ENCODE measurements around the gene LSAMP.

The LSAMP gene

DNA sequence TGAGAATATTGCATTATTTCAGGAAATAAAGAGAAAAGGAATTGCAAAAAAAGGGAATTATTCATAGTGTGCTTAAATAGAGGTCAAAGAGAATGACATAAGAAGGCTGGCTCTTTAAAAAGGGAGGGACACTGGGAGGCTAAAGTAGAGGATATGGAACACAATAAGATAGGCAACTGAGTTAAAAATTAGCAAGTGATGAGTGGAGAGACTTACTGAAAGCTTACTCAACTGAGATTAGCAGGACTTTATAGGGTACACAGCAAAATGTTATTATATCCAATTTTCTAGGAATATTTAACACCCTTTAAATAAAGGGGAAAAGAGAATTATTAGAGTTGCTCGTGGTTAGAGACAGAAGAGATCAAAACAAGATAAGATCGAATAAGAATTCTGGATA is 375.2 kb downstream of the LSAMP start:
- Histone ChIP-seq H3K9ac (ENCODE audit: low read length) (no peak overlapping the region), H3K27me3 (ENCODE audit: control insufficient read depth, insufficient read depth, low read length) (no peaks in the 10 kb centered on the region)

DNA sequence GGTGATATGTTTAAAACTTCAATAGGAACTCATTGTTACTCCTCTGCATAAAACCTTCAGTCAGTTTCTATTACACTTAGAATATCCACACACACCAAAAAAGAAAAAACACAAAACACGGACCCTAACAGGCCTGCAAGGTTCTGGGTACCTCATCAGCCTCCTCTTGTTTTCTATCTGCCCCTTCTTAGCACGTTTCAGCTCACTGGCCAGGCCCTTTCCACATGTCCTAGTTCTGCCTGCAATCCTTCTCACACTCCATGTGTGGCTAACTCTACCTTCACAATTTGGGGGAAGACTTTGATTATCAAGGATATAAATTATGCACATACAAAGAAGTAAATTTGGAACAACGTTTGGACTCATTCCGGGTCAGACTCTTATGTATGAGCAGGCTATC is 376.3 kb downstream of the LSAMP start:
- no peak overlapping the region for H3K9ac ChIP-seq (ENCODE audit: low read length)
- H3K36me3 ChIP-seq (ENCODE audit: control insufficient read depth, insufficient read depth, low read length), result no peaks in the 10 kb centered on the region

More for the DNA sequence above, 375.2 kb downstream of the LSAMP start:
- Histone ChIP-seq H3K4me3 (ENCODE audit: low read length) (no peak overlapping the region), H3K9me3 (ENCODE audit: control insufficient read depth, low read length) (no peaks in the 10 kb centered on the region), H3K36me3 (ENCODE audit: control insufficient read depth, insufficient read depth, low read length) (no peaks in the 10 kb centered on the region), H3K4me1 (ENCODE audit: control insufficient read depth, insufficient read depth, low read length) (no peaks in the 10 kb centered on the region)

DNA sequence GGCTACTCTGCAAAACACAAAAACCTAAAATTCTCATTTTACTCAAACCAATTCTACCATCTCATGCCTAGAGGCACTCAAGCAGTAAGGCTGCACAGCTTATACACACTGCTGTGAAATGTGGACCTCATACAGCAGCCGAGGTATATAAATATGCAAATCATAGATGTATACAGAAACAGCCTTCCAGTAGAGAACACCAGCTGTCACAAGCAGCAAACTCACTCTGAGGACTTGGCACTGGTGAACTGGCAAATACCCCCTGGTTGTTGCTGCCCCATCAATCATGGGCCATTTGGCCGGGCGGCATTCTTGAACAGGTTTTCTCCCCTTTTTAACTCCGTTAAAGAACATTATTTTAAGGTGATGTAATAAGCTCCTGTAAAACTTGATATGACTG is 378.0 kb downstream of the LSAMP start:
- no peaks in the 10 kb centered on the region for H3K4me1 ChIP-seq (ENCODE audit: control insufficient read depth, insufficient read depth, low read length)
- H3K4me3 ChIP-seq (ENCODE audit: low read length), result no peak overlapping the region
- no peaks in the 10 kb centered on the region for H3K36me3 ChIP-seq (ENCODE audit: control insufficient read depth, insufficient read depth, low read length)
- H3K9ac ChIP-seq (ENCODE audit: low read length), result no peak overlapping the region
- H3K27me3 ChIP-seq (ENCODE audit: control insufficient read depth, insufficient read depth, low read length), result no peaks in the 10 kb centered on the region
- H3K9me3 ChIP-seq (ENCODE audit: control insufficient read depth, low read length), result no peaks in the 10 kb centered on the region

More for the DNA sequence above, 376.3 kb downstream of the LSAMP start:
- Histone ChIP-seq H3K4me3 (ENCODE audit: low read length) (no peak overlapping the region), H3K27me3 (ENCODE audit: control insufficient read depth, insufficient read depth, low read length) (no peaks in the 10 kb centered on the region), H3K9me3 (ENCODE audit: control insufficient read depth, low read length) (no peaks in the 10 kb centered on the region), H3K4me1 (ENCODE audit: control insufficient read depth, insufficient read depth, low read length) (no peaks in the 10 kb centered on the region)

DNA sequence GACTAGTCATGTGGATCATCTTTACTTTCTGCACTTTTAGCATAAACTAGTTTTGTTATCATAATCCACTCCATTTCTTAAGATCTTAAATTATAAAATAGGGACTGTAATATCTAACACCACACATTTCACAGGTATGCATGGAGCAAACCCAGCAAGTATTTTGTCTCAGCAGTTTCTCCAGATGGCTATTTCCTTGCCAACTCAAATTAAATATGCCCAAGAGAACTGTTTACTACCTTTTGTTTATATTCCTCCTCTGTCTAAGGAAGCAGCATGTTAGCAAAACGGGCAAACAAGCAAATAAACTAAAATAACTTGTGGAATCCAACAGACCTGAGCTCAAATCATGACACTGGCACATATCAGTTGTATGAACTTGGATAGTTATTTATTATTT is 379.8 kb downstream of the LSAMP start:
- Histone ChIP-seq H3K27me3 (ENCODE audit: control insufficient read depth, insufficient read depth, low read length) (no peaks in the 10 kb centered on the region), H3K4me1 (ENCODE audit: control insufficient read depth, insufficient read depth, low read length) (no peaks in the 10 kb centered on the region), H3K4me3 (ENCODE audit: low read length) (no peak overlapping the region), H3K9me3 (ENCODE audit: control insufficient read depth, low read length) (no peaks in the 10 kb centered on the region), H3K36me3 (ENCODE audit: control insufficient read depth, insufficient read depth, low read length) (no peaks in the 10 kb centered on the region), H3K9ac (ENCODE audit: low read length) (no peak overlapping the region)

DNA sequence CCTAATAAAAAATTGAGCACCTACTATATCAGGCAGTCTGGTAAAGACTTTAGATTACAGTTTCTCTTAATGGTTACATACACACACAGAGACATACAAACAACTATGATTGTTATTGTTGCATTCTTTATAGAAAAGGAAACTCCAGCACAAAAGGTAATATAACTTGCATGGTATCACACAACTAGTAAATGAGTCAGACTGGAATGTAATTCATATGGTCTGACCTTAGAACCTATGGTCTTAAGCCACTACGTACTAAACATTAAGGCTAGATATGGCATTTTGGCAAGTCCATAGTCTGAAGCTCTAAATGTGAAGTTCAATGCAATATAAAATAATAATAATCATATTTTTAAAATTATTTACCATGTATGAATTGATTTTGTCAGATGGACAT is 380.6 kb downstream of the LSAMP start:
- no peaks in the 10 kb centered on the region for H3K36me3 ChIP-seq (ENCODE audit: control insufficient read depth, insufficient read depth, low read length)
- no peaks in the 10 kb centered on the region for H3K9me3 ChIP-seq (ENCODE audit: control insufficient read depth, low read length)
- no peaks in the 10 kb centered on the region for H3K27me3 ChIP-seq (ENCODE audit: control insufficient read depth, insufficient read depth, low read length)
- no peak overlapping the region for H3K9ac ChIP-seq (ENCODE audit: low read length)
- no peak overlapping the region for H3K4me3 ChIP-seq (ENCODE audit: low read length)
- no peaks in the 10 kb centered on the region for H3K4me1 ChIP-seq (ENCODE audit: control insufficient read depth, insufficient read depth, low read length)

DNA sequence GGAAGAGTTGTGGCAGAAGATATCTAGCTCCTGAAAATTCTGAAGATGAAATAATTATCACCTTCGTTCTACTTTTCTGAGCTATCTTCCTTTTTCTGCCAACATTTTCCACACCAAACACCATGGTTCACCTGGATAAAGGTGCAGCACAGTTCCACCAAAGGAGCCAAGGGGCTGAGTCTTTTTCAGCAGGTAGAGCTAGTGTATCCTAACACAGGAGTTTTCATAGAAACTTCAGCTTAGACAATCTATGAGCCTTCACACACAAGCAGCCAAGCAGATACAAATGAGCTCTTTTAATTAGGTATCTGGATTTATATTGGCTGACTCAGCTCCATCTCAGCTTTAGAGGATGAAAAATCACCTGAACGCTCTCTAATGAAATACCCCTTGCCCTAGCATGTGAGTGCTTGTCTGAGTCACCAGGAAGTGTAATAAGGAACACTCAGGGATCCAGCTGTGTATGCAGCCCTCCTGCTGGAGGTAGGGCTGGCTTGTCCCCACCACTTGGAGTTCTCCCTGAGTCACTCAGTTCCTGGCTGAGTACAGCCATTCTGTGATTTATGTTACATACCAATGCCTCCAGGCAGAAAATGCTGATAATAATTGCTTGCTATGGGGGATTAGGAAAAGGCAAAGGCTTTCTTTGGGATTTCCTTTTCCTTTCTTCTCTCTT is 385.7 kb downstream of the LSAMP start:
- Histone ChIP-seq H3K4me3 (ENCODE audit: low read length) (no peak overlapping the region), H3K4me1 (ENCODE audit: control insufficient read depth, insufficient read depth, low read length) (no peaks in the 10 kb centered on the region), H3K9me3 (ENCODE audit: control insufficient read depth, low read length) (no peaks in the 10 kb centered on the region), H3K9ac (ENCODE audit: low read length) (no peak overlapping the region), H3K36me3 (ENCODE audit: control insufficient read depth, insufficient read depth, low read length) (no peaks in the 10 kb centered on the region), H3K27me3 (ENCODE audit: control insufficient read depth, insufficient read depth, low read length) (no peaks in the 10 kb centered on the region)

DNA sequence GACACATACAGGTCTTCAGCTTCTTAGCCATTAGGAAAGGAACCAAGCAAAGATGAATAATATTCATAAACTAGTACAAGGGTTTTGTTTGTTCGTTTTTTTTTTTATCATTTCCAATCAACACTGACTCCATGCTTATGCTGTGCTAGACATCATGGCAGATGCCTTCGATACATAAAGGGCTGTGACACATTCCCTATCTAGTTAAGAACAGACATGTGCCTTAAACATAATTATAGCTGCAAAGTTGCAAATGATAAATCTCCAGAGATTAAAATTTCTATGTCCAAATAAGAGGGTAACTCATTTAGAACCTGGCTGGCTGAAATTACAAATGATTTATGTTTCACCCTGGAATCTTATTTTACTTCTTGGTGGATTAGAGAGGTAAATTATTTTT is 386.4 kb downstream of the LSAMP start:
- no peak overlapping the region for H3K4me3 ChIP-seq (ENCODE audit: low read length)
- H3K9ac ChIP-seq (ENCODE audit: low read length), result no peak overlapping the region
- no peaks in the 10 kb centered on the region for H3K4me1 ChIP-seq (ENCODE audit: control insufficient read depth, insufficient read depth, low read length)
- H3K9me3 ChIP-seq (ENCODE audit: control insufficient read depth, low read length), result no peaks in the 10 kb centered on the region
- no peaks in the 10 kb centered on the region for H3K36me3 ChIP-seq (ENCODE audit: control insufficient read depth, insufficient read depth, low read length)
- H3K27me3 ChIP-seq (ENCODE audit: control insufficient read depth, insufficient read depth, low read length), result no peaks in the 10 kb centered on the region

DNA sequence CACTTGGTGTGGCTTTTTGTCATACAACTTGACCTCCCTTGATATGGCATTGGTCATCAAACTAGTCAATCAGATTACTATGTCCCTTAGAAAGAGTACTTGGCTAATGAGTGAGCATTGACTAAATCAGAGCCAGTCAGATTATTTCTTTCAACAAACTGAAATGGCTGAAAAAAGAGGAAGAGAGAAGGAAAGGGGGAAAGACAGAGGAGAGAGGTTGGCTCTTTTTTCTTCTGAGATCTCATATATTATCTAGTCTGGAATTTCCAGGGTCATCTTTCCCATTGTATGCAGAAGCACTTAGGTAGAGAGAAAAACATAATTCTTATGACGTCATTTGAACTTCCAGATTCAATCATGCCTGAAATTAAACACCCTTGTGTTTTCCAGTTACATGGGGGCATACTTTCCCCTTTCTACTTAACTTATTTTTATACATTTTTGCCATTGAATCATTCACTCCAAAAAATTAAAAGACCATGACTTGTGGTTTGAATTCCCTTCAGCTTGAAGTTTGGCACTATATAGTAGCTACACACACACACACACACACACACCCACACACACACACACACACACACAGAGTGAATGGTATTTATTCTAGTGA is 387.8 kb downstream of the LSAMP start:
- Histone ChIP-seq H3K27me3 (ENCODE audit: control insufficient read depth, insufficient read depth, low read length) (no peaks in the 10 kb centered on the region), H3K4me1 (ENCODE audit: control insufficient read depth, insufficient read depth, low read length) (no peaks in the 10 kb centered on the region), H3K4me3 (ENCODE audit: low read length) (no peak overlapping the region), H3K9me3 (ENCODE audit: control insufficient read depth, low read length) (no peaks in the 10 kb centered on the region), H3K36me3 (ENCODE audit: control insufficient read depth, insufficient read depth, low read length) (no peaks in the 10 kb centered on the region), H3K9ac (ENCODE audit: low read length) (no peak overlapping the region)

DNA sequence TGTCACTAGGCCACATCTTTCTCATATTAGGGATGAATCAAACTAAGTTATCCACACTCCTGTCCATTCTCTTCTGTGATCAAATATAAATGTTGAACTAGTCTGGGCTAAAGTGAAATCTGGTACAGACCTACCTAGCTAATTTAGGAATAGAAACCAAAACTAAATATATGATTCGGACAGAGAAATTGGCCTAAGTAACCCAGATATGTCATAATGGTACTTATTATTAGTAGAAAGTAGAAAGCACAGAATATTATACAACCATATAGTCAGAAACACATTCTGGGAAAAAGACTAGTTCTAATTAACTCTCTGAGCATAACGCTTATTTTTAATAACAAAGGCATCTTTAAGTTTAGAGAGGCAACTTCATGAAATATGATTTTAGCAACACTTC is 389.0 kb downstream of the LSAMP start:
- H3K9me3 ChIP-seq (ENCODE audit: control insufficient read depth, low read length), result no peaks in the 10 kb centered on the region
- H3K27me3 ChIP-seq (ENCODE audit: control insufficient read depth, insufficient read depth, low read length), result no peaks in the 10 kb centered on the region

DNA sequence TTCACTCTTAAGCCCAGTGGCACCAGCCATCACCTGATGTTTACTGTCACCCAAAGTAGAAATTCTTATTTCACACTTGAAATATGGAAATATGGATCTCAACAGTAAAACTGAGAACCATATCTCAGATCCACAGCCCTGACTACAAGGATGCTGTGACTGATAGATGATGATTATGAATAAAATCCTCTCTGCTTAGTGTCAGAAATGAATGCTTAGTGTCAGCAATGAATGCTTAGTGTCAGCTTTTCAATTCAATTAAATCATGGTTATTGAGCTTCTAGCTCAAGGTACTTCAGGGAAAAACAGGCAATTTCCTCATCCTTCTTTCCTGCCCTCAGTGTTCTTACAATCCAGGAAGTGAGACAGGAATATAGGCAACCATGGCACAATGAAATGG is 392.3 kb downstream of the LSAMP start:
- Histone ChIP-seq H3K9me3 (ENCODE audit: control insufficient read depth, low read length) (no peaks in the 10 kb centered on the region), H3K4me1 (ENCODE audit: control insufficient read depth, insufficient read depth, low read length) (no peaks in the 10 kb centered on the region), H3K9ac (ENCODE audit: low read length) (no peak overlapping the region), H3K4me3 (ENCODE audit: low read length) (no peak overlapping the region), H3K27me3 (ENCODE audit: control insufficient read depth, insufficient read depth, low read length) (no peaks in the 10 kb centered on the region), H3K36me3 (ENCODE audit: control insufficient read depth, insufficient read depth, low read length) (no peaks in the 10 kb centered on the region)

More for the DNA sequence above, 389.0 kb downstream of the LSAMP start:
- Histone ChIP-seq H3K4me1 (ENCODE audit: control insufficient read depth, insufficient read depth, low read length) (no peaks in the 10 kb centered on the region), H3K36me3 (ENCODE audit: control insufficient read depth, insufficient read depth, low read length) (no peaks in the 10 kb centered on the region), H3K4me3 (ENCODE audit: low read length) (no peak overlapping the region), H3K9ac (ENCODE audit: low read length) (no peak overlapping the region)

DNA sequence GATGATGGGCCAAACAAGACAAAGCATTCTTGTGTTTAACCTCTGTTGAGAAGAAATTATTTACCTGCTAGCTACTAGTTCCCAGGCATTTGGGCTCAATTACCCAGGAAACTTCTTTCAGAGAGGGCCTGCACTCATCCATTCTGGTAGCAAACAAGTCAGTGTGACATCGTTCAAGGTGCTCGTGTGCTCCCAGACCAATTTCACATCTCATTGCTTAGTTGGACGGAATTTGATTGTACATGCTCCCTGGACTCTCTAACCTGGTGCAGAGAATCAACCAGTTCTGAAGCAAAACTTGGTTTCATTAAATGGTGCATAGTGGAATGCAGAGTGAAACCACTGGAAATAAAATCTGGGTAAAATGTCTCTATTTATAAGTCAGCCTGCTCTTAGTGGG is 392.7 kb downstream of the LSAMP start:
- Histone ChIP-seq H3K4me3 (ENCODE audit: low read length) (no peak overlapping the region), H3K4me1 (ENCODE audit: control insufficient read depth, insufficient read depth, low read length) (no peaks in the 10 kb centered on the region), H3K9me3 (ENCODE audit: control insufficient read depth, low read length) (no peaks in the 10 kb centered on the region), H3K27me3 (ENCODE audit: control insufficient read depth, insufficient read depth, low read length) (no peaks in the 10 kb centered on the region), H3K36me3 (ENCODE audit: control insufficient read depth, insufficient read depth, low read length) (no peaks in the 10 kb centered on the region), H3K9ac (ENCODE audit: low read length) (no peak overlapping the region)

DNA sequence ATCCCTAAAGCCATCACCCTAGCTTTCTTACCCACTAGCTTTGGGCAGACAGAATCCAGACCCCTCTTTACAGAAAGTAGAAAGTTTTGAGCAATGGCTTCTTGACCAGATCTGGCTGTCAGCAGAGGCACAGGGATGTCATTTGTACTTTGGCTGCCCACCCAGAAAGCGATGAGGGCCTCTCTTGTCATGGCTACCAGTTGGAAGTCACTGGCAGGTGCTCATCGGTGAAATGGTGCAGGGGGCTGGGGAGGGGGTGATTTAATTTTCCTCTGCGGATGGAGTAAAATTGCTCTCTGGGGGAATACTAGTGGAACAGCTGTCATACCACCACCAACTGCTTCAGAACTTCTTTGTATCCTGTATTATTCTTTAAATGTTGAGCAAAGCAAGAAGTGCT is 393.7 kb downstream of the LSAMP start:
- Histone ChIP-seq H3K4me3 (ENCODE audit: low read length) (no peak overlapping the region), H3K27me3 (ENCODE audit: control insufficient read depth, insufficient read depth, low read length) (no peaks in the 10 kb centered on the region), H3K9me3 (ENCODE audit: control insufficient read depth, low read length) (no peaks in the 10 kb centered on the region), H3K4me1 (ENCODE audit: control insufficient read depth, insufficient read depth, low read length) (no peaks in the 10 kb centered on the region), H3K36me3 (ENCODE audit: control insufficient read depth, insufficient read depth, low read length) (no peaks in the 10 kb centered on the region), H3K9ac (ENCODE audit: low read length) (no peak overlapping the region)
